ENCODE data around the gene MSANTD1. TPM values are rescaled to one million over a fixed set of nuclear protein-coding genes. Genes with fewer than 3 reads are reported as not detected.

MSANTD1 gene
- total RNA-seq, 2 donors from 2014 or later = 1.1 to 1.2 TPM

- ATAC-seq (replicated peaks) = no peak
- H3K4me3 Mint-ChIP-seq = no peak overlapping the region
- no peak overlapping the region for H3K27ac Mint-ChIP-seq
- H3K4me1 Mint-ChIP-seq = peaks cover 7% of the 10 kb centered on the region
- no peaks in the 10 kb centered on the region for H3K9me3 Mint-ChIP-seq
- no peaks in the 10 kb centered on the region for H3K27me3 Mint-ChIP-seq
- H3K36me3 Mint-ChIP-seq (ENCODE audit: low read depth) = peaks cover 8% of the 10 kb centered on the region
Observed at GRCh38 chr4:3244747-3245146, 4.2 kb upstream of the MSANTD1 start.

- Mint-ChIP-seq H3K4me3 (no peak overlapping the region), H3K36me3 (ENCODE audit: low read depth) (peaks cover 5% of the 10 kb centered on the region), H3K9me3 (no peaks in the 10 kb centered on the region), H3K27me3 (no peaks in the 10 kb centered on the region), H3K27ac (no peak overlapping the region), H3K4me1 (peaks cover 7% of the 10 kb centered on the region)
- ATAC-seq (replicated peaks) = no peak
Observed at GRCh38 chr4:3245676-3246075, 3.3 kb upstream of the MSANTD1 start.

- Mint-ChIP-seq H3K9me3 (no peaks in the 10 kb centered on the region), H3K4me1 (peaks cover 7% of the 10 kb centered on the region), H3K27ac (no peak overlapping the region), H3K27me3 (no peaks in the 10 kb centered on the region), H3K4me3 (no peak overlapping the region), H3K36me3 (ENCODE audit: low read depth) (no peaks in the 10 kb centered on the region)
- ATAC-seq (replicated peaks) = no peak
Observed at GRCh38 chr4:3246458-3247398, 2.2 kb upstream of the MSANTD1 start.

GRCh38 chr4:3247399-3248177 lies 1.4 kb upstream of the MSANTD1 start:
- no peak overlapping the region for H3K27ac Mint-ChIP-seq
- ATAC-seq (replicated peaks) = no peak
- H3K36me3 Mint-ChIP-seq (ENCODE audit: low read depth) = no peaks in the 10 kb centered on the region
- no peak overlapping the region for H3K4me3 Mint-ChIP-seq
- H3K27me3 Mint-ChIP-seq = no peaks in the 10 kb centered on the region
- no peaks in the 10 kb centered on the region for H3K9me3 Mint-ChIP-seq
- H3K4me1 Mint-ChIP-seq = peaks cover 7% of the 10 kb centered on the region

- Mint-ChIP-seq H3K27ac (no peak overlapping the region), H3K9me3 (no peaks in the 10 kb centered on the region), H3K4me1 (peaks cover 1% of the 10 kb centered on the region), H3K36me3 (ENCODE audit: low read depth) (no peaks in the 10 kb centered on the region), H3K4me3 (no peak overlapping the region), H3K27me3 (no peaks in the 10 kb centered on the region)
- no peak for ATAC-seq (replicated peaks)
Observed at GRCh38 chr4:3248178-3248480, 830 bp upstream of the MSANTD1 start.

GRCh38 chr4:3249711-3250437 lies 915 bp downstream of the MSANTD1 start:
- Mint-ChIP-seq H3K4me3 (no peak overlapping the region), H3K9me3 (no peaks in the 10 kb centered on the region), H3K36me3 (ENCODE audit: low read depth) (no peaks in the 10 kb centered on the region), H3K4me1 (no peaks in the 10 kb centered on the region), H3K27me3 (no peaks in the 10 kb centered on the region), H3K27ac (no peak overlapping the region)
- ATAC-seq (replicated peaks) = no peak

GRCh38 chr4:3250438-3250955 lies 1.5 kb downstream of the MSANTD1 start:
- Mint-ChIP-seq H3K27ac (no peak overlapping the region), H3K4me1 (no peaks in the 10 kb centered on the region), H3K4me3 (no peak overlapping the region), H3K36me3 (ENCODE audit: low read depth) (no peaks in the 10 kb centered on the region), H3K27me3 (no peaks in the 10 kb centered on the region), H3K9me3 (no peaks in the 10 kb centered on the region)
- no peak for ATAC-seq (replicated peaks)

GRCh38 chr4:3250956-3251690 lies 2.2 kb downstream of the MSANTD1 start:
- Mint-ChIP-seq H3K36me3 (ENCODE audit: low read depth) (no peaks in the 10 kb centered on the region), H3K4me3 (no peak overlapping the region), H3K4me1 (no peaks in the 10 kb centered on the region), H3K27me3 (no peaks in the 10 kb centered on the region), H3K9me3 (no peaks in the 10 kb centered on the region), H3K27ac (no peak overlapping the region)
- ATAC-seq (replicated peaks) = peak; percentile 78

GRCh38 chr4:3251691-3252479 lies 2.9 kb downstream of the MSANTD1 start:
- Mint-ChIP-seq H3K36me3 (ENCODE audit: low read depth) (no peaks in the 10 kb centered on the region), H3K9me3 (no peaks in the 10 kb centered on the region), H3K4me3 (no peak overlapping the region), H3K4me1 (no peaks in the 10 kb centered on the region), H3K27ac (no peak overlapping the region), H3K27me3 (no peaks in the 10 kb centered on the region)
- ATAC-seq (replicated peaks) = peak; percentile 13

- no peak for ATAC-seq (replicated peaks)
- no peaks in the 10 kb centered on the region for H3K27me3 Mint-ChIP-seq
- no peak overlapping the region for H3K27ac Mint-ChIP-seq
- H3K36me3 Mint-ChIP-seq (ENCODE audit: low read depth) = no peaks in the 10 kb centered on the region
- H3K4me3 Mint-ChIP-seq = no peak overlapping the region
- H3K4me1 Mint-ChIP-seq = no peaks in the 10 kb centered on the region
- no peaks in the 10 kb centered on the region for H3K9me3 Mint-ChIP-seq
Observed at GRCh38 chr4:3252480-3252828, 3.5 kb downstream of the MSANTD1 start.

- no peaks in the 10 kb centered on the region for H3K27me3 Mint-ChIP-seq
- no peaks in the 10 kb centered on the region for H3K36me3 Mint-ChIP-seq (ENCODE audit: low read depth)
- no peak overlapping the region for H3K27ac Mint-ChIP-seq
- no peak for ATAC-seq (replicated peaks)
- no peak overlapping the region for H3K4me3 Mint-ChIP-seq
- no peaks in the 10 kb centered on the region for H3K4me1 Mint-ChIP-seq
- H3K9me3 Mint-ChIP-seq = no peaks in the 10 kb centered on the region
Observed at GRCh38 chr4:3252831-3253641, 4.1 kb downstream of the MSANTD1 start.

GRCh38 chr4:3253808-3254207 lies 4.8 kb downstream of the MSANTD1 start:
- Mint-ChIP-seq H3K27ac (no peak overlapping the region), H3K9me3 (no peaks in the 10 kb centered on the region), H3K36me3 (ENCODE audit: low read depth) (no peaks in the 10 kb centered on the region), H3K4me3 (no peak overlapping the region), H3K27me3 (no peaks in the 10 kb centered on the region), H3K4me1 (no peaks in the 10 kb centered on the region)
- no peak for ATAC-seq (replicated peaks)
